GM12878 (cell line): ENCODE measurements around the gene CCND2. TPM values are rescaled to one million over a fixed set of nuclear protein-coding genes. Genes with fewer than 3 reads are reported as not detected.

ENCODE experiments used
- ASH2L ChIP-seq: fragments of 300-600, 200-600 bp; sonication (generic); IDR thresholded peaks from 2 replicates; pipeline ENCODE4 v1.6.1; 2017; ENCODE audit warnings: low read depth, mild to moderate bottlenecking, borderline replicate concordance
- ATF7 ChIP-seq: fragments of 450-650 bp; IDR thresholded peaks from 2 replicates; pipeline ENCODE4 v1.6.1; 2016; ENCODE audit warnings: low read depth, mild to moderate bottlenecking
- CHD2 ChIP-seq: IDR thresholded peaks from 2 replicates; pipeline ENCODE4 v1.6.1; 2011; ENCODE audit warnings: low read depth, low read length, improper control_type of control experiment, borderline replicate concordance
- CHD4 ChIP-seq: fragments of 200-600 bp; sonication (generic); IDR thresholded peaks from 2 replicates; pipeline ENCODE4 v1.6.1; 2016; ENCODE audit warnings: mild to moderate bottlenecking
- EED ChIP-seq: sonication (generic); IDR thresholded peaks from 2 replicates; pipeline ENCODE4 v1.6.1; 2016; ENCODE audit warnings: antibody characterized with exemption, low read depth
- EZH2 ChIP-seq: IDR thresholded peaks from 2 replicates; pipeline ENCODE4 v1.6.1; 2012; ENCODE audit warnings: low read depth, mild to moderate bottlenecking, control low read depth, inconsistent platforms, low read length, borderline replicate concordance; ENCODE audit not compliant: control insufficient read depth
- FOXM1 ChIP-seq: IDR thresholded peaks from 2 replicates; pipeline ENCODE4 v1.6.1; 2012; ENCODE audit warnings: low read depth, mild to moderate bottlenecking, inconsistent platforms, low read length, moderate library complexity
- HDGF ChIP-seq: fragments of 450-650 bp; IDR thresholded peaks from 2 replicates; pipeline ENCODE4 v1.6.1; 2016; ENCODE audit warnings: antibody characterized with exemption
- IKZF2 ChIP-seq, 2 experiments: fragments of 450-650 bp; IDR thresholded peaks; 2 replicates each; pipeline ENCODE4 v1.6.1; 2017; ENCODE audit warnings: mild to moderate bottlenecking in 2 of 2, moderate library complexity in 2 of 2
- MTA2 ChIP-seq: fragments of 450-650 bp; IDR thresholded peaks from 2 replicates; pipeline ENCODE4 v1.6.1; 2016; ENCODE audit warnings: low read depth, mild to moderate bottlenecking, moderate library complexity
- POLR2A ChIP-seq: IDR thresholded peaks from 2 replicates; pipeline ENCODE4 v1.6.1; 2011; ENCODE audit warnings: low read depth, mild to moderate bottlenecking, low read length
- POLR2AphosphoS2 ChIP-seq: IDR thresholded peaks from 2 replicates; pipeline ENCODE4 v1.6.1; 2011; ENCODE audit warnings: low read depth, mild to moderate bottlenecking, low read length, improper control_type of control experiment, moderate library complexity
- SUPT20H ChIP-seq: IDR thresholded peaks from 2 replicates; pipeline ENCODE4 v1.6.1; 2011; ENCODE audit warnings: low read depth, mild to moderate bottlenecking, low read length, moderate library complexity, borderline replicate concordance; ENCODE audit not compliant: control insufficient read depth
- TCF3 ChIP-seq: IDR thresholded peaks from 2 replicates; pipeline ENCODE4 v1.6.1; 2012; ENCODE audit warnings: low read depth, mild to moderate bottlenecking, low read length, borderline replicate concordance; ENCODE audit not compliant: insufficient read depth
- ZNF207 ChIP-seq: fragments of 450-650 bp; IDR thresholded peaks from 2 replicates; pipeline ENCODE4 v1.6.1; 2014; ENCODE audit warnings: antibody characterized with exemption, mild to moderate bottlenecking, borderline replicate concordance
- ZNF622 ChIP-seq: fragments of 450-650 bp; IDR thresholded peaks from 2 replicates; pipeline ENCODE4 v1.6.1; 2017; ENCODE audit warnings: mild to moderate bottlenecking, inconsistent platforms
- ZZZ3 ChIP-seq: IDR thresholded peaks from 2 replicates; pipeline ENCODE4 v1.6.1; 2011; ENCODE audit warnings: low read depth; ENCODE audit not compliant: control insufficient read depth, insufficient read length
- polyA plus RNA-seq, 11 experiments: library from polyadenylated mRNA; depleted of rRNA in 4 of 11; unstranded in 6 of 11; stranded (reverse) in 5 of 11; fragments of >200 nt; fragmentation: Nextera tagmentation in 4 of 11; fragmentation: Illumina TruSeq in 1 of 11; extraction: Ambion mirVana in 4 of 11; extraction: Trizol in 1 of 11; gene quantifications; 1 replicate in 1 of 11; 2 replicates in 10 of 11; pipeline versions ENCODE4 v1.2.1 to v1.2.3, GENCODE V29; 2011 to 2016; ENCODE audit warnings: inconsistent platforms in 2 of 11, missing spikeins in 2 of 11, low read depth in 1 of 11
- total RNA-seq, 4 experiments: library from RNA; depleted of rRNA in 3 of 4; stranded (reverse); fragments of >200 nt in 3 of 4; fragmentation: Illumina TruSeq in 1 of 4; extraction: Trizol in 1 of 4; gene quantifications; 2 replicates each; pipeline versions ENCODE4 v1.2.1 to v1.2.3, GENCODE V29; 2013 to 2021
- TF ChIP-seq, protein P1 (sequence below): IDR thresholded peaks from 2 replicates; pipeline ENCODE4 v1.6.1; 2012; ENCODE audit warnings: low read depth, low read length, improper control_type of control experiment
- TF ChIP-seq, protein P2 (sequence below): fragments of 150-350 bp; IDR thresholded peaks from 2 replicates; pipeline ENCODE4 v1.6.1; 2014; ENCODE audit warnings: mild to moderate bottlenecking, low read depth, low read length
- TF ChIP-seq, protein P3 (sequence below): IDR thresholded peaks from 2 replicates; pipeline ENCODE4 v1.6.1; 2012; ENCODE audit warnings: low read length, inconsistent platforms
- TF ChIP-seq, protein P4 (sequence below): IDR thresholded peaks from 2 replicates; pipeline ENCODE4 v1.6.1; 2011; ENCODE audit warnings: low read depth, mild to moderate bottlenecking, low read length, moderate library complexity, borderline replicate concordance; ENCODE audit errors: extremely low read depth
- TF ChIP-seq, protein P5 (sequence below): fragments of 450-650 bp; IDR thresholded peaks from 2 replicates; pipeline ENCODE4 v1.6.1; 2017; ENCODE audit warnings: mild to moderate bottlenecking
- TF ChIP-seq, protein P6 (sequence below): IDR thresholded peaks from 2 replicates; pipeline ENCODE4 v1.6.1; 2012; ENCODE audit warnings: low read depth, low read length, improper control_type of control experiment

CCND2 gene
- total and polyA plus RNA-seq, 10 of the 15 experiments (the other 5 are each of a cell fraction or from before 2014, with no cell fraction given): 30.1 to 263 (median 152) TPM

DNA sequence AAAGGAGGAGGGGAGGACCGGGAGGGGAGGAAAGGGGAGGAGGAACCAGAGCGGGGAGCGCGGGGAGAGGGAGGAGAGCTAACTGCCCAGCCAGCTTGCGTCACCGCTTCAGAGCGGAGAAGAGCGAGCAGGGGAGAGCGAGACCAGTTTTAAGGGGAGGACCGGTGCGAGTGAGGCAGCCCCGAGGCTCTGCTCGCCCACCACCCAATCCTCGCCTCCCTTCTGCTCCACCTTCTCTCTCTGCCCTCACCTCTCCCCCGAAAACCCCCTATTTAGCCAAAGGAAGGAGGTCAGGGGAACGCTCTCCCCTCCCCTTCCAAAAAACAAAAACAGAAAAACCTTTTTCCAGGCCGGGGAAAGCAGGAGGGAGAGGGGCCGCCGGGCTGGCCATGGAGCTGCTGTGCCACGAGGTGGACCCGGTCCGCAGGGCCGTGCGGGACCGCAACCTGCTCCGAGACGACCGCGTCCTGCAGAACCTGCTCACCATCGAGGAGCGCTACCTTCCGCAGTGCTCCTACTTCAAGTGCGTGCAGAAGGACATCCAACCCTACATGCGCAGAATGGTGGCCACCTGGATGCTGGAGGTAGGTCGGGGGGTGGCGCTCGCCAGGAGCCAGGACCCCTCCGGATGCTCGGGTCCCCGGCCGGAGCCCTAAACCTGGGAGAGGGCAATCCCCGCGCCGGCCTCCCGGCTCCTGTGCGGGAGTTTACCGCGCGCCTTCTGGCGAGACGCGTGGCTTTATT lies at the start of gene CCND2 (continued):
- no peak for TF ChIP-seq CHD4
- peak; percentile 87 for TF ChIP-seq HDGF
- TF ChIP-seq ATF7: peak; percentile 89
- TF ChIP-seq IKZF2 (IDR thresholded peaks at IDR 0.05): peak; percentile 79 to 82
- no peak for TF ChIP-seq SUPT20H
- no peak for TF ChIP-seq ZNF207
- no peak for TF ChIP-seq ZNF622
- peak; percentile 8; the same call in 1 of the 2 replicates for TF ChIP-seq TCF3
- TF ChIP-seq CHD2: peak; percentile 44; the same call in 1 of the 2 replicates
- TF ChIP-seq EED: peak; percentile 66; the same call in 1 of the 2 replicates
- peak; percentile 97 for TF ChIP-seq POLR2AphosphoS2
- TF ChIP-seq FOXM1: no peak
- TF ChIP-seq, protein P1, sequence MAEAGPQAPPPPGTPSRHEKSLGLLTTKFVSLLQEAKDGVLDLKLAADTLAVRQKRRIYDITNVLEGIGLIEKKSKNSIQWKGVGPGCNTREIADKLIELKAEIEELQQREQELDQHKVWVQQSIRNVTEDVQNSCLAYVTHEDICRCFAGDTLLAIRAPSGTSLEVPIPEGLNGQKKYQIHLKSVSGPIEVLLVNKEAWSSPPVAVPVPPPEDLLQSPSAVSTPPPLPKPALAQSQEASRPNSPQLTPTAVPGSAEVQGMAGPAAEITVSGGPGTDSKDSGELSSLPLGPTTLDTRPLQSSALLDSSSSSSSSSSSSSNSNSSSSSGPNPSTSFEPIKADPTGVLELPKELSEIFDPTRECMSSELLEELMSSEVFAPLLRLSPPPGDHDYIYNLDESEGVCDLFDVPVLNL: no peak
- TF ChIP-seq, protein P2, sequence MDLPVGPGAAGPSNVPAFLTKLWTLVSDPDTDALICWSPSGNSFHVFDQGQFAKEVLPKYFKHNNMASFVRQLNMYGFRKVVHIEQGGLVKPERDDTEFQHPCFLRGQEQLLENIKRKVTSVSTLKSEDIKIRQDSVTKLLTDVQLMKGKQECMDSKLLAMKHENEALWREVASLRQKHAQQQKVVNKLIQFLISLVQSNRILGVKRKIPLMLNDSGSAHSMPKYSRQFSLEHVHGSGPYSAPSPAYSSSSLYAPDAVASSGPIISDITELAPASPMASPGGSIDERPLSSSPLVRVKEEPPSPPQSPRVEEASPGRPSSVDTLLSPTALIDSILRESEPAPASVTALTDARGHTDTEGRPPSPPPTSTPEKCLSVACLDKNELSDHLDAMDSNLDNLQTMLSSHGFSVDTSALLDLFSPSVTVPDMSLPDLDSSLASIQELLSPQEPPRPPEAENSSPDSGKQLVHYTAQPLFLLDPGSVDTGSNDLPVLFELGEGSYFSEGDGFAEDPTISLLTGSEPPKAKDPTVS: no peak
- TF ChIP-seq, protein P3, sequence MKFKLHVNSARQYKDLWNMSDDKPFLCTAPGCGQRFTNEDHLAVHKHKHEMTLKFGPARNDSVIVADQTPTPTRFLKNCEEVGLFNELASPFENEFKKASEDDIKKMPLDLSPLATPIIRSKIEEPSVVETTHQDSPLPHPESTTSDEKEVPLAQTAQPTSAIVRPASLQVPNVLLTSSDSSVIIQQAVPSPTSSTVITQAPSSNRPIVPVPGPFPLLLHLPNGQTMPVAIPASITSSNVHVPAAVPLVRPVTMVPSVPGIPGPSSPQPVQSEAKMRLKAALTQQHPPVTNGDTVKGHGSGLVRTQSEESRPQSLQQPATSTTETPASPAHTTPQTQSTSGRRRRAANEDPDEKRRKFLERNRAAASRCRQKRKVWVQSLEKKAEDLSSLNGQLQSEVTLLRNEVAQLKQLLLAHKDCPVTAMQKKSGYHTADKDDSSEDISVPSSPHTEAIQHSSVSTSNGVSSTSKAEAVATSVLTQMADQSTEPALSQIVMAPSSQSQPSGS: no peak
- peak; percentile 70 for TF ChIP-seq MTA2
- TF ChIP-seq, protein P4, sequence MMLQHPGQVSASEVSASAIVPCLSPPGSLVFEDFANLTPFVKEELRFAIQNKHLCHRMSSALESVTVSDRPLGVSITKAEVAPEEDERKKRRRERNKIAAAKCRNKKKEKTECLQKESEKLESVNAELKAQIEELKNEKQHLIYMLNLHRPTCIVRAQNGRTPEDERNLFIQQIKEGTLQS: no peak
- TF ChIP-seq, protein P5, sequence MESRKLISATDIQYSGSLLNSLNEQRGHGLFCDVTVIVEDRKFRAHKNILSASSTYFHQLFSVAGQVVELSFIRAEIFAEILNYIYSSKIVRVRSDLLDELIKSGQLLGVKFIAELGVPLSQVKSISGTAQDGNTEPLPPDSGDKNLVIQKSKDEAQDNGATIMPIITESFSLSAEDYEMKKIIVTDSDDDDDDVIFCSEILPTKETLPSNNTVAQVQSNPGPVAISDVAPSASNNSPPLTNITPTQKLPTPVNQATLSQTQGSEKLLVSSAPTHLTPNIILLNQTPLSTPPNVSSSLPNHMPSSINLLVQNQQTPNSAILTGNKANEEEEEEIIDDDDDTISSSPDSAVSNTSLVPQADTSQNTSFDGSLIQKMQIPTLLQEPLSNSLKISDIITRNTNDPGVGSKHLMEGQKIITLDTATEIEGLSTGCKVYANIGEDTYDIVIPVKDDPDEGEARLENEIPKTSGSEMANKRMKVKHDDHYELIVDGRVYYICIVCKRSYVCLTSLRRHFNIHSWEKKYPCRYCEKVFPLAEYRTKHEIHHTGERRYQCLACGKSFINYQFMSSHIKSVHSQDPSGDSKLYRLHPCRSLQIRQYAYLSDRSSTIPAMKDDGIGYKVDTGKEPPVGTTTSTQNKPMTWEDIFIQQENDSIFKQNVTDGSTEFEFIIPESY: no peak
- no peak for TF ChIP-seq ZZZ3
- TF ChIP-seq ASH2L: no peak
- TF ChIP-seq POLR2A: peak; percentile 93
- TF ChIP-seq EZH2: no peak
- TF ChIP-seq, protein P6, sequence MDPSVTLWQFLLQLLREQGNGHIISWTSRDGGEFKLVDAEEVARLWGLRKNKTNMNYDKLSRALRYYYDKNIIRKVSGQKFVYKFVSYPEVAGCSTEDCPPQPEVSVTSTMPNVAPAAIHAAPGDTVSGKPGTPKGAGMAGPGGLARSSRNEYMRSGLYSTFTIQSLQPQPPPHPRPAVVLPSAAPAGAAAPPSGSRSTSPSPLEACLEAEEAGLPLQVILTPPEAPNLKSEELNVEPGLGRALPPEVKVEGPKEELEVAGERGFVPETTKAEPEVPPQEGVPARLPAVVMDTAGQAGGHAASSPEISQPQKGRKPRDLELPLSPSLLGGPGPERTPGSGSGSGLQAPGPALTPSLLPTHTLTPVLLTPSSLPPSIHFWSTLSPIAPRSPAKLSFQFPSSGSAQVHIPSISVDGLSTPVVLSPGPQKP: no peak
